Endothelial cell of umbilical vein (primary cell): Measurements from ENCODE around the gene SPRR3. TPM values are rescaled to one million over a fixed set of nuclear protein-coding genes. Genes with fewer than 3 reads are reported as not detected.

Experiments
- BruUV-seq: library from RNA; stranded (reverse); fragments of 400-500 nt; replicated peaks from 2 replicates; lab custom pipeline; 2021; lab: Mats Ljungman, UMichigan
- CTCF ChIA-PET: fragments of 300-600, 350-600 bp; sonication (Branson Sonifier 250); formaldehyde crosslinking; loops from one replicate; lab custom pipeline; 2021; ENCODE audit warnings: antibody characterized with exemption, inconsistent platforms; lab: Charles Lee
- POLR2A ChIA-PET: fragments of 300-600, 350-600 bp; sonication (Branson Sonifier 250); formaldehyde crosslinking; loops from one replicate; lab custom pipeline; 2021; ENCODE audit warnings: antibody characterized with exemption, inconsistent platforms; lab: Charles Lee
- DNase-seq: peaks from one replicate; pipeline ENCODE4 v3.0.0-alpha.2; 2011; ENCODE audit warnings: low read depth, low spot score
- FAIRE-seq: peaks from 2 replicates; lab custom pipeline; 2011; peaks lifted over from hg19 to GRCh38; lab: Jason Lieb, UNC
- H2AFZ ChIP-seq: 2 replicates; pipeline ENCODE4 v1.6.0; 2012; ENCODE audit warnings: low read depth, low read length, control low read depth, inconsistent platforms
- H3K27ac ChIP-seq: 2 replicates; pipeline ENCODE4 v1.5.1; 2011; ENCODE audit warnings: low read depth, mild to moderate bottlenecking, control low read depth, low read length, moderate library complexity; ENCODE audit not compliant: insufficient read depth
- H3K27me3 ChIP-seq, 2 experiments: 2 replicates each; pipeline versions ENCODE4 v1.6.0 to v1.6.1; 2011; ENCODE audit warnings: low read length in 2 of 2, mixed read lengths in 1 of 2; ENCODE audit not compliant: control insufficient read depth in 2 of 2, insufficient read depth in 2 of 2
- H3K36me3 ChIP-seq, 2 experiments: 2 replicates in 1 of 2; 3 replicates in 1 of 2; pipeline ENCODE4 v1.5.1; 2011; ENCODE audit warnings: low read length in 2 of 2, mild to moderate bottlenecking in 1 of 2, moderate library complexity in 1 of 2; ENCODE audit not compliant: control insufficient read depth in 2 of 2, insufficient read depth in 2 of 2; ENCODE audit errors: extremely low read depth in 1 of 2
- H3K4me1 ChIP-seq: 3 replicates; pipeline ENCODE4 v1.5.1; 2011; ENCODE audit warnings: mild to moderate bottlenecking, low read length; ENCODE audit not compliant: control insufficient read depth, insufficient read depth; ENCODE audit errors: extremely low read depth
- H3K4me2 ChIP-seq: 2 replicates; pipeline ENCODE4 v1.6.1; 2011; ENCODE audit warnings: low read length, control low read depth, mixed read lengths; ENCODE audit not compliant: insufficient read depth
- H3K4me3 ChIP-seq, 3 experiments: fragments of 200-600 bp in 1 of 3; sonication (generic), shearing (Covaris generic) in 1 of 3; replicated peaks in 1 of 3; 2 replicates each; pipeline ENCODE4 v1.5.1; 2011 to 2016; ENCODE audit warnings: control low read depth in 3 of 3, low read length in 3 of 3, mild to moderate bottlenecking in 2 of 3, inconsistent platforms in 1 of 3, low read depth in 1 of 3, moderate library complexity in 1 of 3; ENCODE audit not compliant: insufficient read depth in 1 of 3
- H3K79me2 ChIP-seq: 2 replicates; pipeline ENCODE4 v1.6.0; 2012; ENCODE audit warnings: low read length, inconsistent platforms; ENCODE audit not compliant: control insufficient read depth, insufficient read depth
- H3K9ac ChIP-seq: replicated peaks from 2 replicates; pipeline ENCODE3; 2011; ENCODE audit warnings: low read length, control low read depth; ENCODE audit not compliant: insufficient read depth; ENCODE audit errors: extremely low read depth
- H3K9me1 ChIP-seq: replicated peaks from 3 replicates; pipeline ENCODE4 v1.6.0; 2011; ENCODE audit warnings: mild to moderate bottlenecking, low read length; ENCODE audit not compliant: control insufficient read depth, insufficient read depth; ENCODE audit errors: extremely low read depth
- H3K9me3 ChIP-seq: replicated peaks from 2 replicates; pipeline ENCODE4 v1.5.1; 2012; ENCODE audit warnings: low read length, inconsistent platforms; ENCODE audit not compliant: control insufficient read depth, insufficient read depth
- H4K20me1 ChIP-seq: replicated peaks from 2 replicates; pipeline ENCODE3; 2011; ENCODE audit warnings: mild to moderate bottlenecking, low read length; ENCODE audit not compliant: control insufficient read depth, insufficient read depth; ENCODE audit errors: extremely low read depth
- CTCF ChIP-seq, 2 donors: IDR thresholded peaks; 1 replicate in 1 of 2; 2 replicates in 1 of 2; pipeline ENCODE4 v1.5.1; 2011; ENCODE audit warnings: low read length in 2 of 2, mild to moderate bottlenecking in 2 of 2, moderate library complexity in 2 of 2, control low read depth in 1 of 2, inconsistent platforms in 1 of 2, low read depth in 1 of 2; ENCODE audit not compliant: insufficient read depth in 1 of 2; ENCODE audit errors: extremely low read depth in 1 of 2
- EZH2 ChIP-seq: IDR thresholded peaks from 2 replicates; pipeline ENCODE4 v1.6.1; 2012; ENCODE audit warnings: borderline replicate concordance, low read depth, mild to moderate bottlenecking, moderate library complexity, low read length, inconsistent platforms; ENCODE audit not compliant: severe bottlenecking
- FOS ChIP-seq: IDR thresholded peaks from 2 replicates; pipeline ENCODE4 v1.6.1; 2011; ENCODE audit warnings: mild to moderate bottlenecking, low read length, moderate library complexity, borderline replicate concordance; ENCODE audit not compliant: insufficient read depth
- GATA2 ChIP-seq: IDR thresholded peaks from 2 replicates; pipeline ENCODE4 v1.7.0; 2011; ENCODE audit warnings: low read depth, mild to moderate bottlenecking, moderate library complexity, mixed read lengths, low read length; ENCODE audit not compliant: insufficient read length, insufficient read depth
- JUN ChIP-seq: IDR thresholded peaks from 2 replicates; pipeline ENCODE4 v1.6.1; 2011; ENCODE audit warnings: borderline replicate concordance, low read depth; ENCODE audit not compliant: insufficient read length, insufficient read depth
- MAX ChIP-seq: IDR thresholded peaks from 2 replicates; pipeline ENCODE4 v1.6.1; 2011; ENCODE audit not compliant: insufficient read depth, insufficient read length
- MYC ChIP-seq: IDR thresholded peaks from one replicate; pipeline ENCODE4 v1.6.1; 2011; ENCODE audit warnings: mild to moderate bottlenecking, low read depth, low read length
- POLR2A ChIP-seq: IDR thresholded peaks from 2 replicates; pipeline ENCODE4 v1.6.1; 2012; ENCODE audit warnings: low read depth, mild to moderate bottlenecking, control low read depth, low read length
- POLR2AphosphoS5 ChIP-seq: IDR thresholded peaks from 2 replicates; pipeline ENCODE4 v1.6.1; 2012; ENCODE audit warnings: low read depth, mild to moderate bottlenecking, control low read depth, low read length, moderate library complexity; ENCODE audit not compliant: insufficient read depth
- dilution Hi-C: fragments of 300-500 bp; cut with MboI; formaldehyde crosslinking; loops from one replicate; pipeline ENCODE4 v1.15.0; 2019; ENCODE audit warnings: low sequenced_read_pairs; ENCODE audit not compliant: extremely low pct_ligation_motif_present
- intact Hi-C: fragments of 100-400 bp; cut with micrococcal nuclease; formaldehyde crosslinking; loops from one replicate; pipeline ENCODE4 v1.10.0; 2022
- polyA plus RNA-seq, 4 experiments: library from polyadenylated mRNA; depleted of rRNA in 3 of 4; stranded (reverse) in 3 of 4; unstranded in 1 of 4; fragments of >200 nt; gene quantifications; 2 replicates each; pipeline versions ENCODE4 v1.2.1 to v1.2.3, GENCODE V29; 2011 to 2012; ENCODE audit warnings: missing spikeins in 1 of 4
- total RNA-seq: library from RNA; stranded (reverse); gene quantifications from 2 replicates; pipeline ENCODE4 v1.2.3, GENCODE V29; 2021

SPRR3 gene
- total and polyA plus RNA-seq, 2 donors (not counting 3 experiments of a cell fraction or from before 2014, with no cell fraction given) = not detected

GRCh38 chr1:152962876-152963415 lies 38.6 kb upstream of the SPRR3 start:
- Histone ChIP-seq H3K27ac (no peak overlapping the region), H2AFZ (no peak overlapping the region), H3K9me3 (no peaks in the 10 kb centered on the region), H3K9me1 (no peaks in the 10 kb centered on the region), H3K79me2 (no peaks in the 10 kb centered on the region), H3K9ac (no peak overlapping the region), H4K20me1 (no peaks in the 10 kb centered on the region), H3K36me3 (no peaks in the 10 kb centered on the region), H3K4me1 (no peaks in the 10 kb centered on the region), H3K27me3 (no peaks in the 10 kb centered on the region), H3K4me3 (no peak overlapping the region), H3K4me2 (no peak overlapping the region)
- CTCF ChIA-PET = no interaction called here
- BruUV-seq = no TSS peak
- TF ChIP-seq EZH2 = no peak
- TF ChIP-seq FOS = no peak
- TF ChIP-seq CTCF (IDR thresholded peaks at IDR 0.05; ENCODE audit: extremely low read depth in 1 of 2, insufficient read depth in 1 of 2, low read depth in 1 of 2, low read length in 2 of 2) = no peak
- no peak for TF ChIP-seq GATA2
- no peak for TF ChIP-seq MYC
- TF ChIP-seq MAX = no peak
- no peak for TF ChIP-seq POLR2AphosphoS5
- TF ChIP-seq JUN = no peak
- no peak for TF ChIP-seq POLR2A
- dilution Hi-C loops = no loop called here
- DNase-seq (no peak), FAIRE-seq (no peak)
- POLR2A ChIA-PET = no interaction called here
- intact Hi-C loops = no loop called here
